HG02943 (cell line): ENCODE data around the gene GIGYF2.

Experiments
- ATAC-seq: cut with Tn5 transposase; IDR thresholded peaks from one replicate; pipeline ENCODE4 v1.9.1; 2021; ENCODE audit warnings: mild to moderate bottlenecking, low read depth, moderate library complexity; ENCODE audit not compliant: unreplicated experiment

The GIGYF2 gene

GRCh38 chr2:232857158-232857563, 160.0 kb downstream of the GIGYF2 start:
- ATAC-seq: no peak

- no peak for ATAC-seq
Measured at GRCh38 chr2:232859385-232859916, 162.3 kb downstream of the GIGYF2 start.

- no peak for ATAC-seq
Measured at GRCh38 chr2:232860593-232861241, 163.6 kb downstream of the GIGYF2 start.

- no peak for ATAC-seq
Measured at GRCh38 chr2:232861353-232861752, 164.2 kb downstream of the GIGYF2 start.

GRCh38 chr2:232863996-232864395, 166.9 kb downstream of the GIGYF2 start:
- no peak for ATAC-seq

- ATAC-seq: no peak
Measured at GRCh38 chr2:232865165-232865564, 168.0 kb downstream of the GIGYF2 start.

- ATAC-seq: no peak
Measured at GRCh38 chr2:232866104-232866503, 169.0 kb downstream of the GIGYF2 start.

- no peak for ATAC-seq
Measured at GRCh38 chr2:232869138-232870017, 172.2 kb downstream of the GIGYF2 start.

- ATAC-seq: no peak
Measured at GRCh38 chr2:232870018-232870765, 173.1 kb downstream of the GIGYF2 start, which contains the start of gene SNORC. Gene SNORC (plus strand): TSS chr2:232870264. CDS start chr2:232870342, 78 bp downstream.

- ATAC-seq: no peak
Measured at GRCh38 chr2:232870766-232871371, 173.7 kb downstream of the GIGYF2 start.

GRCh38 chr2:232871418-232871834, 174.3 kb downstream of the GIGYF2 start:
- ATAC-seq: no peak

GRCh38 chr2:232871835-232872736, 175.0 kb downstream of the GIGYF2 start:
- no peak for ATAC-seq

GRCh38 chr2:232872826-232873225, 175.7 kb downstream of the GIGYF2 start:
- no peak for ATAC-seq

- ATAC-seq: no peak
Measured at GRCh38 chr2:232873292-232873908, 176.3 kb downstream of the GIGYF2 start.

GRCh38 chr2:232873909-232874641, 176.9 kb downstream of the GIGYF2 start:
- no peak for ATAC-seq

GRCh38 chr2:232874677-232875223, 177.6 kb downstream of the GIGYF2 start:
- ATAC-seq: no peak

- ATAC-seq: no peak
Measured at GRCh38 chr2:232875256-232876121, 178.4 kb downstream of the GIGYF2 start.
